ENCODE results near the gene SKIL. TPM values are rescaled to one million over a fixed set of nuclear protein-coding genes. Genes with fewer than 3 reads are reported as not detected.

Gene SKIL
- polyA plus RNA-seq, 1 donor: 59.1 TPM

DNA sequence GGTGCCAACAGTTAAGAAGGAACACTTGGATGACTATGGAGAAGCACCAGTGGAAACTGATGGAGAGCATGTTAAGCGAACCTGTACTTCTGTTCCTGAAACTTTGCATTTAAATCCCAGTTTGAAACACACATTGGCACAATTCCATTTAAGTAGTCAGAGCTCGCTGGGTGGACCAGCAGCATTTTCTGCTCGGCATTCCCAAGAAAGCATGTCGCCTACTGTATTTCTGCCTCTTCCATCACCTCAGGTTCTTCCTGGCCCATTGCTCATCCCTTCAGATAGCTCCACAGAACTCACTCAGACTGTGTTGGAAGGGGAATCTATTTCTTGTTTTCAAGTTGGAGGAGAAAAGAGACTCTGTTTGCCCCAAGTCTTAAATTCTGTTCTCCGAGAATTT lies 3.0 kb downstream of the SKIL start:
- Histone ChIP-seq H3K27ac (ENCODE audit: low read length) (no peak overlapping the region), H3K4me1 (ENCODE audit: control insufficient read depth, insufficient read depth, low read length) (peaks cover 5% of the 10 kb centered on the region), H3K4me3 (ENCODE audit: low read length) (no peak overlapping the region), H3K36me3 (ENCODE audit: control insufficient read depth, insufficient read depth, low read length) (peaks cover 11% of the 10 kb centered on the region), H3K9me3 (ENCODE audit: control insufficient read depth, low read depth, low read length) (no peaks in the 10 kb centered on the region), H3K27me3 (ENCODE audit: control insufficient read depth, insufficient read depth, low read length) (no peaks in the 10 kb centered on the region)
- WGBS (ENCODE audit: insufficient coverage, low lambda C conversion rate): no CpG with 5 or more reads among the region's 5 CpGs
- no peak for DNase-seq

DNA sequence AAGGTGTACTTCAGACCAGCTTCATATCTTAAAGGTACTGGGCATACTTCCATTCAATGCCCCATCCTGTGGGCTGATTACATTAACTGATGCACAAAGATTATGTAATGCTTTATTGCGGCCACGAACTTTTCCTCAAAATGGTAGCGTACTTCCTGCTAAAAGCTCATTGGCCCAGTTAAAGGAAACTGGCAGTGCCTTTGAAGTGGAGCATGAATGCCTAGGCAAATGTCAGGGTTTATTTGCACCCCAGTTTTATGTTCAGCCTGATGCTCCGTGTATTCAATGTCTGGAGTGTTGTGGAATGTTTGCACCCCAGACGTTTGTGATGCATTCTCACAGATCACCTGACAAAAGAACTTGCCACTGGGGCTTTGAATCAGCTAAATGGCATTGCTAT lies 3.4 kb downstream of the SKIL start:
- H3K9me3 ChIP-seq (ENCODE audit: control insufficient read depth, low read depth, low read length): no peaks in the 10 kb centered on the region
- H3K27me3 ChIP-seq (ENCODE audit: control insufficient read depth, insufficient read depth, low read length): no peaks in the 10 kb centered on the region
- H3K4me3 ChIP-seq (ENCODE audit: low read length): no peak overlapping the region
- H3K36me3 ChIP-seq (ENCODE audit: control insufficient read depth, insufficient read depth, low read length): peaks cover 11% of the 10 kb centered on the region
- no peak overlapping the region for H3K27ac ChIP-seq (ENCODE audit: low read length)
- DNase-seq: no peak
- no CpG with 5 or more reads among the region's 5 CpGs for WGBS (ENCODE audit: insufficient coverage, low lambda C conversion rate)
- peaks cover 2% of the 10 kb centered on the region for H3K4me1 ChIP-seq (ENCODE audit: control insufficient read depth, insufficient read depth, low read length)

GRCh38 chr3:170361711-170362110 lies 4.2 kb downstream of the SKIL start:
- Histone ChIP-seq H3K9me3 (ENCODE audit: control insufficient read depth, low read depth, low read length) (no peaks in the 10 kb centered on the region), H3K4me1 (ENCODE audit: control insufficient read depth, insufficient read depth, low read length) (peaks cover 2% of the 10 kb centered on the region), H3K27me3 (ENCODE audit: control insufficient read depth, insufficient read depth, low read length) (no peaks in the 10 kb centered on the region), H3K4me3 (ENCODE audit: low read length) (no peak overlapping the region), H3K36me3 (ENCODE audit: control insufficient read depth, insufficient read depth, low read length) (peaks cover 14% of the 10 kb centered on the region), H3K27ac (ENCODE audit: low read length) (no peak overlapping the region)
- DNase-seq: no peak
- 94% methylated on average over 3 of the region's 6 CpGs for WGBS (ENCODE audit: insufficient coverage, low lambda C conversion rate)

GRCh38 chr3:170363471-170363994 lies 6.0 kb downstream of the SKIL start:
- H3K4me3 ChIP-seq (ENCODE audit: low read length): no peak overlapping the region
- peaks cover 2% of the 10 kb centered on the region for H3K4me1 ChIP-seq (ENCODE audit: control insufficient read depth, insufficient read depth, low read length)
- peaks cover 14% of the 10 kb centered on the region for H3K36me3 ChIP-seq (ENCODE audit: control insufficient read depth, insufficient read depth, low read length)
- WGBS (ENCODE audit: insufficient coverage, low lambda C conversion rate): no CpG with 5 or more reads among the region's 11 CpGs
- H3K27ac ChIP-seq (ENCODE audit: low read length): no peak overlapping the region
- DNase-seq: no peak
- H3K9me3 ChIP-seq (ENCODE audit: control insufficient read depth, low read depth, low read length): no peaks in the 10 kb centered on the region
- H3K27me3 ChIP-seq (ENCODE audit: control insufficient read depth, insufficient read depth, low read length): no peaks in the 10 kb centered on the region

DNA sequence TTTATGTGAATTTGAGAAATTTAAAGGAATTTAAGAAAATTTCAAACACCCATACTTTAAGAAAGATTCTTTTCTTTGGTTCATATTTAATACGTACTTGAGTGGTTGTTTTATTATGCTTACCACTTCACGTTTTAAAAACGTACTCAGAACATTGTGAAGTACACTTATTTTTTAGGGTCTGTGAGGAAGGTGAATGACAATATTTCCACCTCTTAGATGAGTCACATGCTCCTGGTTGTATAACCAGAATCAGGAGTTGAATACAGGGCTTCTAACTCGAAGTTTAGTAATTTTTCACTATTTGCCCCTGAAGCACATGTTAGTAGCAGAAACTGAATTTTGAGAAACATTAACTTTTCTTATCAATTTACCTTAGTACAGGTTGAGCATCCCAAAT lies 7.5 kb downstream of the SKIL start:
- Histone ChIP-seq H3K36me3 (ENCODE audit: control insufficient read depth, insufficient read depth, low read length) (peaks cover 17% of the 10 kb centered on the region), H3K4me1 (ENCODE audit: control insufficient read depth, insufficient read depth, low read length) (no peaks in the 10 kb centered on the region), H3K4me3 (ENCODE audit: low read length) (no peak overlapping the region), H3K27me3 (ENCODE audit: control insufficient read depth, insufficient read depth, low read length) (no peaks in the 10 kb centered on the region), H3K27ac (ENCODE audit: low read length) (no peak overlapping the region), H3K9me3 (ENCODE audit: control insufficient read depth, low read depth, low read length) (no peaks in the 10 kb centered on the region)
- WGBS (ENCODE audit: insufficient coverage, low lambda C conversion rate): 97% methylated on average over 3 of the region's 4 CpGs
- no peak for DNase-seq

DNA sequence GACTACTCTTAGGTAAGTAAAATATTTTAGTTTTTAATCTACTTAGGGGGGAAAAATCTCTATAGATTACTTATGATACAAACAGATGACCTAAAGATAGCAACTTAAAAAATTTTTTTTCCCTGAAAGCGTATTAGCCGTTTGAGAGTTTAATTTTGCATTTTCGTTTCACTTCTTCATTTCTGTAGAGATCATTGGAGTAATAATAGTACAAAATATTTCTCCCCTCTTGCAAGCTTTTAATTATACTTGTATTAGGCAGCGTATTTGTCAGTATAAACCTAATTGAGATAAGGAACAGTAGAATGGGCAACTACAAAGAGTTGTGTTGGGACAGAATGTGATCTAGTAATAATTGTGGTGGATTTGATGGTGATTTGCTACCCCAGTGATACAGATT lies 10.3 kb downstream of the SKIL start:
- no peak overlapping the region for H3K27ac ChIP-seq (ENCODE audit: low read length)
- no peak for DNase-seq
- WGBS (ENCODE audit: insufficient coverage, low lambda C conversion rate): 81% methylated on average over 3 of the region's 4 CpGs
- H3K9me3 ChIP-seq (ENCODE audit: control insufficient read depth, low read depth, low read length): no peaks in the 10 kb centered on the region
- H3K36me3 ChIP-seq (ENCODE audit: control insufficient read depth, insufficient read depth, low read length): peaks cover 10% of the 10 kb centered on the region
- no peak overlapping the region for H3K4me3 ChIP-seq (ENCODE audit: low read length)
- H3K27me3 ChIP-seq (ENCODE audit: control insufficient read depth, insufficient read depth, low read length): no peaks in the 10 kb centered on the region
- no peaks in the 10 kb centered on the region for H3K4me1 ChIP-seq (ENCODE audit: control insufficient read depth, insufficient read depth, low read length)

- Histone ChIP-seq H3K27ac (ENCODE audit: low read length) (no peak overlapping the region), H3K27me3 (ENCODE audit: control insufficient read depth, insufficient read depth, low read length) (no peaks in the 10 kb centered on the region), H3K4me3 (ENCODE audit: low read length) (no peak overlapping the region), H3K36me3 (ENCODE audit: control insufficient read depth, insufficient read depth, low read length) (peaks cover 15% of the 10 kb centered on the region), H3K9me3 (ENCODE audit: control insufficient read depth, low read depth, low read length) (no peaks in the 10 kb centered on the region), H3K4me1 (ENCODE audit: control insufficient read depth, insufficient read depth, low read length) (no peaks in the 10 kb centered on the region)
- WGBS (ENCODE audit: insufficient coverage, low lambda C conversion rate): 100% methylated on average over 2 of the region's 2 CpGs
- DNase-seq: no peak
Observed at GRCh38 chr3:170368921-170369320, 11.4 kb downstream of the SKIL start.

GRCh38 chr3:170372190-170372879 lies 14.8 kb downstream of the SKIL start:
- H3K27me3 ChIP-seq (ENCODE audit: control insufficient read depth, insufficient read depth, low read length): no peaks in the 10 kb centered on the region
- no peak overlapping the region for H3K4me3 ChIP-seq (ENCODE audit: low read length)
- H3K4me1 ChIP-seq (ENCODE audit: control insufficient read depth, insufficient read depth, low read length): no peaks in the 10 kb centered on the region
- peaks cover 14% of the 10 kb centered on the region for H3K36me3 ChIP-seq (ENCODE audit: control insufficient read depth, insufficient read depth, low read length)
- H3K27ac ChIP-seq (ENCODE audit: low read length): no peak overlapping the region
- peak in 1 of 2 donors; percentile 21 for DNase-seq
- no peaks in the 10 kb centered on the region for H3K9me3 ChIP-seq (ENCODE audit: control insufficient read depth, low read depth, low read length)
- WGBS (ENCODE audit: insufficient coverage, low lambda C conversion rate): no CpG with 5 or more reads among the region's 2 CpGs

DNA sequence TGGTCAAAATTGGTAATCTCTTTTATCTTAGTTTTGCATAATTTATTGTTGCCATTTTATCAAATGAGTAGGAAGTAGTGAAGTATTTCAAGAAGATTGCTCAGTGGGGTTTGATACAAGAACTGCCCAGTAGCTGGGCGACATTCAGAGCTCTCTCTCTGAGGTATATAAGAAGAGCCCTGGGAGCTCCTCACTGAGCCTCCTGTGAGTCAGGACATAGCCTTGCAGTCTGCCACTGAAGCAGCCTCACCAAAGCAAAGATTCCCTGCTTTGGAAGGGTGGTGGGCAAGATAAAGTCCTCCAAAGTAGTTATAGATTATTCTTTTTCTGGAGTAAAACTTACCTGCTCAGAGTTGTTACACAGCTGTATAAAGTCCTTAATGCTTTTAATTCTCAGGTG lies 26.1 kb downstream of the SKIL start:
- Histone ChIP-seq H3K36me3 (ENCODE audit: control insufficient read depth, insufficient read depth, low read length) (peaks cover 65% of the 10 kb centered on the region), H3K4me3 (ENCODE audit: low read length) (no peak overlapping the region), H3K27me3 (ENCODE audit: control insufficient read depth, insufficient read depth, low read length) (no peaks in the 10 kb centered on the region), H3K27ac (ENCODE audit: low read length) (no peak overlapping the region), H3K4me1 (ENCODE audit: control insufficient read depth, insufficient read depth, low read length) (no peaks in the 10 kb centered on the region), H3K9me3 (ENCODE audit: control insufficient read depth, low read depth, low read length) (no peaks in the 10 kb centered on the region)
- WGBS (ENCODE audit: insufficient coverage, low lambda C conversion rate): no CpG with 5 or more reads among the region's 1 CpG
- no peak for DNase-seq

DNA sequence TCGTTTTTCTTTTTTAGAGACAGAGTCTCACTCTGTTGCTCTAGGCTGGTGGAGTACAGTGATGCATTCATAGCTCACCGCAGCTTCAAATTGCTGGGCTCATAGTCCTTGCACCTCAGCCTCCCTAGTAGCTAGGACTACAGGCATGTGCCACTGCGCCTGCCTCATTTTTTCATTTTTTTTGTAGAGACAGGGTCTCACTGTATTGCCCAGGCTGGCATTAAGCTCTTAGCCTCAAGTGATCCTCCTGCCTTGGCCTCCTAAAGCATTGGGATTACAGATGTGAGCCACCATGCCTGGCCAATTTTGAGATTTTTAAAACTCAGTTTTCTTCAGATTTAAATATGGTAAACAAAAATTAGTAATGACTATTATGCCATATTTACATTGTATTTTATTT lies 29.0 kb downstream of the SKIL start:
- no CpG with 5 or more reads among the region's 3 CpGs for WGBS (ENCODE audit: insufficient coverage, low lambda C conversion rate)
- Histone ChIP-seq H3K4me3 (ENCODE audit: low read length) (no peak overlapping the region), H3K27ac (ENCODE audit: low read length) (no peak overlapping the region), H3K4me1 (ENCODE audit: control insufficient read depth, insufficient read depth, low read length) (no peaks in the 10 kb centered on the region), H3K9me3 (ENCODE audit: control insufficient read depth, low read depth, low read length) (no peaks in the 10 kb centered on the region), H3K36me3 (ENCODE audit: control insufficient read depth, insufficient read depth, low read length) (peaks cover 62% of the 10 kb centered on the region), H3K27me3 (ENCODE audit: control insufficient read depth, insufficient read depth, low read length) (no peaks in the 10 kb centered on the region)
- DNase-seq: no peak

DNA sequence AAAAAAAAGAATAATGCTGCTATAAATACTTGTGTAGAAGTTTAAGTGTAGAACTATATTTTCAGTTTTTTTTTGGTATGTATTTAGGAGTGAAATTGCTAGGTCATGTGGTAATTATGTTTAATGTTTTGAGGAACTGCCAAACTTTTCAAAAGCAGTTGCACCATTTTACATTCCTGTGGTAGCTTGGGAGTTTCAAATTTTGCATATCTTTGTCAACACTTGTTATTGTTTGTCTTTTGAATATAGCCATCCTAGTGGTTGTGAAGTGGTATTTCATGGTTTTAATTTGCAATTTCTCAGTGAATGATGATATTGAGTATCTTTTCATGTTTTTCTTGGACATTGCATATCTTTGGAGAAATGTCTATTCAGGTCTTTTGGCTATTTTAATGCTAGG lies 30.4 kb downstream of the SKIL start:
- DNase-seq: no peak
- Histone ChIP-seq H3K4me1 (ENCODE audit: control insufficient read depth, insufficient read depth, low read length) (no peaks in the 10 kb centered on the region), H3K36me3 (ENCODE audit: control insufficient read depth, insufficient read depth, low read length) (peaks cover 60% of the 10 kb centered on the region), H3K9me3 (ENCODE audit: control insufficient read depth, low read depth, low read length) (no peaks in the 10 kb centered on the region), H3K27me3 (ENCODE audit: control insufficient read depth, insufficient read depth, low read length) (no peaks in the 10 kb centered on the region), H3K4me3 (ENCODE audit: low read length) (no peak overlapping the region), H3K27ac (ENCODE audit: low read length) (no peak overlapping the region)
